Smooth muscle cell (in vitro differentiated cells): ENCODE data around the gene MSMB. TPM values are rescaled to one million over a fixed set of nuclear protein-coding genes. Genes with fewer than 3 reads are reported as not detected.

Experiments
- DNase-seq: peaks from one replicate; lab custom pipeline; 2025; ENCODE audit not compliant: unreplicated experiment; lab: John Stamatoyannopoulos, UW
- H2AFZ ChIP-seq: fragments of 200-600 bp; sonication (generic); 2 replicates; pipeline ENCODE4 v1.6.0; 2016; ENCODE audit warnings: antibody characterized with exemption, low read depth, mild to moderate bottlenecking
- H3F3A ChIP-seq: fragments of 200-600 bp; sonication (generic); 2 replicates; pipeline ENCODE4 v1.6.0; 2017; ENCODE audit warnings: antibody characterized with exemption, low read depth
- H3K27ac ChIP-seq: fragments of 200-600 bp; sonication (generic); 2 replicates; pipeline ENCODE4 v1.5.1; 2016; ENCODE audit warnings: low read depth, mild to moderate bottlenecking
- H3K27me3 ChIP-seq: fragments of 200-600 bp; sonication (generic); 2 replicates; pipeline ENCODE4 v1.6.1; 2016; ENCODE audit warnings: low read depth, mild to moderate bottlenecking
- H3K36me3 ChIP-seq: fragments of 200-600 bp; sonication (generic); 2 replicates; pipeline ENCODE4 v1.5.1; 2016; ENCODE audit warnings: low read depth
- H3K4me1 ChIP-seq: fragments of 200-600 bp; sonication (generic); 2 replicates; pipeline ENCODE4 v1.5.1; 2016; ENCODE audit warnings: low read depth
- H3K4me2 ChIP-seq: fragments of 200-600 bp; sonication (generic); 2 replicates; pipeline ENCODE4 v1.6.0; 2016; ENCODE audit warnings: mild to moderate bottlenecking
- H3K4me3 ChIP-seq: fragments of 200-600 bp; sonication (generic); 2 replicates; pipeline ENCODE4 v1.5.1; 2016; ENCODE audit warnings: mild to moderate bottlenecking
- H3K79me2 ChIP-seq: fragments of 200-600 bp; sonication (generic); 2 replicates; pipeline ENCODE4 v1.6.0; 2016; ENCODE audit warnings: low read depth, mild to moderate bottlenecking
- H3K9ac ChIP-seq: fragments of 200-600 bp; sonication (generic); 2 replicates; pipeline ENCODE4 v1.6.0; 2016; ENCODE audit warnings: low read depth
- H3K9me3 ChIP-seq: fragments of 200-600 bp; sonication (generic); replicated peaks from 2 replicates; pipeline ENCODE4 v1.5.1; 2016; ENCODE audit warnings: low read depth
- H4K20me1 ChIP-seq: fragments of 200-600 bp; sonication (generic); 2 replicates; pipeline ENCODE4 v1.6.0; 2016; ENCODE audit warnings: low read depth
- CTCF ChIP-seq: fragments of 200-600 bp; sonication (generic); IDR thresholded peaks from 2 replicates; pipeline ENCODE4 v1.5.1; 2017; ENCODE audit warnings: borderline replicate concordance, mild to moderate bottlenecking, antibody characterized with exemption; ENCODE audit not compliant: insufficient read depth, poor library complexity, severe bottlenecking
- WGBS: methylation state at CpG from one replicate; pipeline ENCODE4 v1.1.7; 2016; ENCODE audit warnings: low lambda C conversion rate; 5-methylcytosine and 5-hydroxymethylcytosine counted together
- polyA plus RNA-seq: library from polyadenylated mRNA; unstranded; fragments of >200 nt; fragmentation: Nextera tagmentation; extraction: Ambion mirVana; gene quantifications from 2 replicates; pipeline ENCODE4 v1.2.1, GENCODE V29; 2016
- total RNA-seq: library from RNA; depleted of rRNA; stranded (reverse); fragments of >200 nt; gene quantifications from 2 replicates; pipeline ENCODE4 v1.2.3, GENCODE V29; 2014

The MSMB gene
- total and polyA plus RNA-seq, 2 experiments from 2014 or later: 0.50 TPM; not detected in 1

GRCh38 chr10:46042527-46042926 is 3.5 kb downstream of the MSMB start:
- Histone ChIP-seq H2AFZ (no peak overlapping the region), H3F3A (no peaks in the 10 kb centered on the region), H3K79me2 (no peaks in the 10 kb centered on the region), H3K27me3 (no peaks in the 10 kb centered on the region), H4K20me1 (no peaks in the 10 kb centered on the region), H3K4me2 (no peak overlapping the region), H3K9ac (no peak overlapping the region), H3K27ac (no peak overlapping the region), H3K9me3 (no peaks in the 10 kb centered on the region), H3K4me1 (no peaks in the 10 kb centered on the region), H3K36me3 (no peaks in the 10 kb centered on the region), H3K4me3 (no peak overlapping the region)
- WGBS: 69% methylated on average over 4 of the region's 4 CpGs
- DNase-seq: no peak
- TF ChIP-seq CTCF: no peak

GRCh38 chr10:46040004-46040403 is 6.1 kb downstream of the MSMB start:
- no peaks in the 10 kb centered on the region for H4K20me1 ChIP-seq

GRCh38 chr10:46037107-46037825 is 8.8 kb downstream of the MSMB start:
- 92% methylated on average over 8 of the region's 8 CpGs for WGBS

More at GRCh38 chr10:46040004-46040403, 6.1 kb downstream of the MSMB start:
- DNase-seq: no peak
- no peak overlapping the region for H3K9ac ChIP-seq
- no peaks in the 10 kb centered on the region for H3K79me2 ChIP-seq
- no peaks in the 10 kb centered on the region for H3K9me3 ChIP-seq
- H3F3A ChIP-seq: no peaks in the 10 kb centered on the region
- H3K36me3 ChIP-seq: no peaks in the 10 kb centered on the region
- H3K4me2 ChIP-seq: no peak overlapping the region
- no peak overlapping the region for H3K4me3 ChIP-seq
- no peak for TF ChIP-seq CTCF
- H3K27me3 ChIP-seq: no peaks in the 10 kb centered on the region
- no peak overlapping the region for H3K27ac ChIP-seq
- 85% methylated on average over 3 of the region's 3 CpGs for WGBS
- no peak overlapping the region for H2AFZ ChIP-seq
- H3K4me1 ChIP-seq: no peaks in the 10 kb centered on the region

More at GRCh38 chr10:46037107-46037825, 8.8 kb downstream of the MSMB start:
- Histone ChIP-seq H2AFZ (no peak overlapping the region), H3K4me3 (no peak overlapping the region), H3K9me3 (no peaks in the 10 kb centered on the region), H3K27ac (no peak overlapping the region), H3K9ac (no peak overlapping the region), H3K4me1 (no peaks in the 10 kb centered on the region), H3K79me2 (no peaks in the 10 kb centered on the region), H3K36me3 (no peaks in the 10 kb centered on the region), H3F3A (no peaks in the 10 kb centered on the region), H4K20me1 (no peaks in the 10 kb centered on the region), H3K27me3 (no peaks in the 10 kb centered on the region), H3K4me2 (no peak overlapping the region)
- no peak for DNase-seq
- TF ChIP-seq CTCF: no peak
